ENCODE data around the gene PTPRD. TPM values are rescaled to one million over a fixed set of nuclear protein-coding genes. Genes with fewer than 3 reads are reported as not detected.

Gene PTPRD
- total RNA-seq, 1 experiment from 2014 or later = 69.6 TPM

- Mint-ChIP-seq H3K27ac (no peak overlapping the region), H3K27me3 (ENCODE audit: low read depth) (no peaks in the 10 kb centered on the region), H3K36me3 (no peaks in the 10 kb centered on the region), H3K9me3 (no peaks in the 10 kb centered on the region), H3K4me3 (no peak overlapping the region), H3K4me1 (peaks cover 21% of the 10 kb centered on the region)
- ATAC-seq = no peak; the same call in 1 of the 2 replicates
- DNase-seq (ENCODE audit: low spot score) = no peak
- ChIA-PET CTCF (no interaction called here), POLR2A (no interaction called here)
- TF ChIP-seq NFATC4 (CRISPR knock-in tag; IDR thresholded peaks at IDR 0.05) (no peak), GTF2I (CRISPR knock-in tag; conservative IDR thresholded peaks at IDR 0.05) (no peak), ESRRA (CRISPR knock-in tag; IDR thresholded peaks at IDR 0.05; ENCODE audit: borderline replicate concordance) (no peak)
Measured at GRCh38 chr9:8647824-8648223, 1965.0 kb downstream of the PTPRD start.

GRCh38 chr9:8644571-8644970, 1968.2 kb downstream of the PTPRD start:
- DNase-seq (ENCODE audit: low spot score) = no peak
- Mint-ChIP-seq H3K9me3 (no peaks in the 10 kb centered on the region), H3K4me1 (peaks cover 14% of the 10 kb centered on the region), H3K4me3 (no peak overlapping the region), H3K27ac (no peak overlapping the region), H3K27me3 (ENCODE audit: low read depth) (no peaks in the 10 kb centered on the region), H3K36me3 (no peaks in the 10 kb centered on the region)
- ChIA-PET CTCF (no interaction called here), POLR2A (no interaction called here)
- no peak for ATAC-seq
- TF ChIP-seq ZNF671 (CRISPR knock-in tag; IDR thresholded peaks at IDR 0.05) = no peak
- no peak for TF ChIP-seq HMGA2 (CRISPR knock-in tag; IDR thresholded peaks at IDR 0.05)
- no peak for TF ChIP-seq ZMAT4 (CRISPR knock-in tag; IDR thresholded peaks at IDR 0.05)
- TF ChIP-seq ZSCAN18 (CRISPR knock-in tag; IDR thresholded peaks at IDR 0.05) = no peak
- no peak for TF ChIP-seq HMGXB4 (CRISPR knock-in tag; IDR thresholded peaks at IDR 0.05)
- TF ChIP-seq NFYB (CRISPR knock-in tag; conservative IDR thresholded peaks at IDR 0.05; ENCODE audit: low read depth) = no peak
- no peak for TF ChIP-seq USF2 (CRISPR knock-in tag; IDR thresholded peaks at IDR 0.05)
- TF ChIP-seq OVOL2 (CRISPR knock-in tag; IDR thresholded peaks at IDR 0.05; ENCODE audit: borderline replicate concordance) = no peak
- TF ChIP-seq CTCF (IDR thresholded peaks at IDR 0.05) = no peak
- TF ChIP-seq ETV6 (CRISPR knock-in tag; IDR thresholded peaks at IDR 0.05) = no peak
- TF ChIP-seq CREB1 (CRISPR knock-in tag; IDR thresholded peaks at IDR 0.05) = no peak
- no peak for TF ChIP-seq PREB (CRISPR knock-in tag; IDR thresholded peaks at IDR 0.05; ENCODE audit: borderline replicate concordance)
- TF ChIP-seq FOXJ3 (CRISPR knock-in tag; IDR thresholded peaks at IDR 0.05; ENCODE audit: borderline replicate concordance) = no peak
- no peak for TF ChIP-seq ATF6 (CRISPR knock-in tag; IDR thresholded peaks at IDR 0.05)
